G401 (cell line): ENCODE measurements around the gene OR52B2. TPM values are rescaled to one million over a fixed set of nuclear protein-coding genes. Genes with fewer than 3 reads are reported as not detected.
"Not testable (repeated sequence)": the region's sequence is repeated elsewhere in the genome, so short reads cannot be mapped to it uniquely, and the experiment has no call there.

Experiments used
- DNase-seq: peaks from one replicate; pipeline ENCODE4 v3.0.0-alpha.2; 2015; ENCODE audit warnings: low spot score
- in situ Hi-C: cut with HindIII; loops from 2 replicates; pipeline ENCODE4 v1.10.0; 2016; ENCODE audit warnings: low sequenced_read_pairs, mixed read lengths
- total RNA-seq: library from RNA; depleted of rRNA; stranded (reverse); fragments of >200 nt; shearing (Covaris generic); gene quantifications from 2 replicates; pipeline ENCODE4 v1.2.3, GENCODE V29; 2014; rRNA removed

The OR52B2 gene
- total RNA-seq, 1 experiment from 2014 or later: not detected

DNA sequence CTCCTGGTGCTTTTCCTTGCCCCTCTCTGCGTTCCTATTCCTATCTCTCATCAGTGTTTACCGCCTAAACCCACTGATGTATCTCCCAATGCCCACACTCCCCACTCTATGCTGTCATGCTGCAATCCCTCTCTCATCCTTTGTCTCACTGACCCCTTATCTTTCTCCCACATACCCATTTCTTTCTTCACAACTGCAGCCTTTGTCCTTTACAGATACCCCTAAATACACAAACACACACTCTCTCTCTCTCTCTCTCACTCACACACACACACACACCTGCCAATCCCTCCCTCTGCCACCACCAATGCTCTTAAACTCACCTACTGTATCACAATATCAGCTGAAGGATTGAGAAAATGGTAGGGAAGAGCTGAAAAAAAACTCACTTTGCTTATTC, 5.3 kb upstream of the OR52B2 start:
- in situ Hi-C loops: no loop called here
- DNase-seq: no peak

GRCh38 chr11:6156628-6157359, 13.3 kb downstream of the OR52B2 start:
- no peak for DNase-seq
- in situ Hi-C loops: no loop called here

- in situ Hi-C loops: no loop called here
- DNase-seq: no peak
These were observed 18.0 kb downstream of the OR52B2 start for GRCh38 chr11:6152126-6152525.

DNA sequence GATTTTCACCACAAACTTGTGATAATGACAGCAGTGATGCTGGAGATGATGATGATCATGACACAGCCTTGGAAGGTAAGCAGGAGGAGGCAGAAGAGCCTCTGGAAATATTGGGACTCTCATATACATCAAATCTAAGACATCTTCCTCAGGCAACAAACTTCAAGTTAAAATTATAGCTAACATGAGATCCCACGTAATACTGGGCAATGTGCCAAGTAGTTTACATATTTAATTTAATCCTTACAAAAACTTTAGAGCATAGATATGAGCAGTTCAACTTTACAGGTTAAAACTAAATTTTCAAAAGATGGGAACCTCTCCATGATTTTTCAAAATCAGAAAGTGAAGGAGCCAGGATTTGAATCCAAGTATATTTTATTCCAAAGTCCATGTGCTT, 19.0 kb downstream of the OR52B2 start:
- no peak for DNase-seq
- in situ Hi-C loops: no loop called here

- DNase-seq, in situ Hi-C loops: not testable (repeated sequence)
These were observed 26.4 kb downstream of the OR52B2 start for GRCh38 chr11:6143737-6144136.

DNA sequence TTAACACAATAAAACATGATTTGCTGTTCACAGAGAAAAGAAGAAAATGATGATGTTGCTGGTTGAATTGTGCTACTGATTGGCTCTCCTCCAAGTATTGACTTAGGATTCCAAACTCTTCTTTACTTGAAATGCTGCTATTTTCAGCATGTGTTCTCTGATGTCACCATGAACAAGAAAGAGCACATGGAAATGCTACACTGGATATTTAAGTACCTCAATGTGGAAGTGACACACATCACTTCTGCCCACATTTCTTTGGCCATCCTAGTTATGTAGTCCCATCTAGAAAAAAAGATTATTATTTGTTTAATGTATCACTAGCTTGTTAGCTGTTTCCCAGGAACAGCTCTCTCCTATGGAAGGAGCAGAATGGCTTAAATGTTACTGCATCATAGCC, 27.2 kb downstream of the OR52B2 start:
- in situ Hi-C loops: no loop called here
- no peak for DNase-seq

DNA sequence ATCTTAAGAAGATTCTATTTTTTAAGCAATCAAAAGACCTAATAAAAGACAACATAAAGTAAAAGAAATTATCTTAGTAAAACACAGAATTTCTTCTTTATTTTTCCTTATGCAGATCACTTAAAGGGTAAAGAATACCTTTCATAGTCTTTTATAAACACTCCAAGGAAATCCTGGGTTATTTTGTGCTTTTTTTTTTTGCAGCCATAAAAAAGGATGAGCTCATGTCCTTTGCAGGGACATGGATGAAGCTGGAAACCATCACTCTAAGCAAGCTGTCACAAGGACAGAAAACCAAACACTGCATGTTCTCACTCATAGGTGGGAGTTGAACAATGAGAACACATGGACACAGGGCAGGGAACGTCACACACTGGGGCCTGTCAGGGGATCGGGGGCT, 34.2 kb downstream of the OR52B2 start:
- DNase-seq, in situ Hi-C loops: not testable (repeated sequence)

- in situ Hi-C loops: no loop called here
- DNase-seq: no peak
These were observed 37.7 kb downstream of the OR52B2 start for GRCh38 chr11:6132431-6132830.

- in situ Hi-C loops: no loop called here
- no peak for DNase-seq
These were observed 40.5 kb downstream of the OR52B2 start for GRCh38 chr11:6129635-6130034.

DNA sequence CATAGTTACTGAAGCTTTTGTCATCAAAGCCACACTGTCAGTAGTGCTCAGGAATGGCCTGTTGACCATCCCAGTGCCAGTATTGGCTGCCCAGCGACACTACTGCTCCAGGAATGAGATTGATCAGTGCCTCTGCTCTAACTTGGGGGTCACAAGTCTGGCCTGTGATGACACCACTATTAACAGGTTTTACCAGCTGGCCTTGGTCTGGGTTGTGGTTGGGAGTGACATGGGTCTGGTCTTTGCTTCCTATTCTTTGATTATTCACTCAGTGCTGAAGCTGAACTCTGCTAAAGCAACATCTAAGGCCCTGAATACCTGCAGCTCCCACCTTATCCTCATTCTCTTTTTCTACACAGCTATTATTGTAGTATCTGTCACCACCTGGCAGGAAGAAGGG, 41.1 kb downstream of the OR52B2 start:
- DNase-seq: no peak
- in situ Hi-C loops: no loop called here

GRCh38 chr11:6127881-6128280, 42.2 kb downstream of the OR52B2 start:
- DNase-seq: no peak
- in situ Hi-C loops: no loop called here

- in situ Hi-C loops: no loop called here
- DNase-seq: no peak
These were observed 45.9 kb downstream of the OR52B2 start for GRCh38 chr11:6124245-6124644.

Other genes with a start within 250 kb of the OR52B2 start
- not detected in 2 replicates for gene OR56A3, start 228.1 kb downstream of the OR52B2 start, total RNA-seq
- not detected in 2 replicates for gene OR56A5, start 201.8 kb downstream of the OR52B2 start, total RNA-seq
- not detected in 2 replicates for gene OR52L1, start 183.3 kb downstream of the OR52B2 start, total RNA-seq
- not detected in 2 replicates for gene OR56A4, start 163.4 kb downstream of the OR52B2 start, total RNA-seq
- gene OR56A1, start 139.6 kb downstream of the OR52B2 start, total RNA-seq: not detected in 2 replicates
- not detected in 2 replicates for gene OR56B4, start 62.6 kb downstream of the OR52B2 start, total RNA-seq
- not detected in 2 replicates for gene OR52W1, start 28.9 kb upstream of the OR52B2 start, total RNA-seq
- gene C11orf42, start 35.2 kb upstream of the OR52B2 start, total RNA-seq: not detected in 2 replicates
- gene FHIP1B, start 64.3 kb upstream of the OR52B2 start, total RNA-seq: 16.1 and 38.0 TPM in 2 replicates
- gene CNGA4, start 68.8 kb upstream of the OR52B2 start, total RNA-seq: not detected in 2 replicates
- not detected in 2 replicates for gene CCKBR, start 89.5 kb upstream of the OR52B2 start, total RNA-seq
- 59.5 and 60.8 TPM in 2 replicates for gene CAVIN3, start 150.2 kb upstream of the OR52B2 start, total RNA-seq
- 7.3 and 14.1 TPM in 2 replicates for gene SMPD1, start 220.1 kb upstream of the OR52B2 start, total RNA-seq
- 41.4 and 44.6 TPM in 2 replicates for gene APBB1, start 248.8 kb upstream of the OR52B2 start, total RNA-seq